ENCODE measurements around the gene ARL3.
"Not testable (repeated sequence)": the region's sequence is repeated elsewhere in the genome, so short reads cannot be mapped to it uniquely, and the experiment has no call there.

Gene ARL3

DNA sequence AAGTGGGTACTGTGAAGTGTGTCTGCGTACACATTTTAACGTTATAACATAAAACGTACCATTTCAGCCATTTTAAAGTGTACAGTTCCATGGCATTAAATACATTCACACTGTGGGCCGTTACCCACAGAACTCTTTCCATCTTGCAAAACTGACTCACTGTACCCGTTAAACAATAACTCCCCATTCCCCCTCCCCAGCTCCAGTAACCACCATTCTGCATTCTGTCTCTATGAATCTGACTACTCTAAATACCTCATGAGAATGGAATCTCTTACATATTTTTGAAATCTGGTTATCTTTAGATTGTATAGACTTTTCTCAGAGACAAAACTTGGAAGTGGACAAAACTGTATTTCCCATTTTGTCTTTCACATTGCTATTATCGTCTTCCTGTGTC, 9.3 kb downstream of the ARL3 start:
- DNase-seq (ENCODE audit: low read depth): no peak
- TF ChIP-seq, protein P1, sequence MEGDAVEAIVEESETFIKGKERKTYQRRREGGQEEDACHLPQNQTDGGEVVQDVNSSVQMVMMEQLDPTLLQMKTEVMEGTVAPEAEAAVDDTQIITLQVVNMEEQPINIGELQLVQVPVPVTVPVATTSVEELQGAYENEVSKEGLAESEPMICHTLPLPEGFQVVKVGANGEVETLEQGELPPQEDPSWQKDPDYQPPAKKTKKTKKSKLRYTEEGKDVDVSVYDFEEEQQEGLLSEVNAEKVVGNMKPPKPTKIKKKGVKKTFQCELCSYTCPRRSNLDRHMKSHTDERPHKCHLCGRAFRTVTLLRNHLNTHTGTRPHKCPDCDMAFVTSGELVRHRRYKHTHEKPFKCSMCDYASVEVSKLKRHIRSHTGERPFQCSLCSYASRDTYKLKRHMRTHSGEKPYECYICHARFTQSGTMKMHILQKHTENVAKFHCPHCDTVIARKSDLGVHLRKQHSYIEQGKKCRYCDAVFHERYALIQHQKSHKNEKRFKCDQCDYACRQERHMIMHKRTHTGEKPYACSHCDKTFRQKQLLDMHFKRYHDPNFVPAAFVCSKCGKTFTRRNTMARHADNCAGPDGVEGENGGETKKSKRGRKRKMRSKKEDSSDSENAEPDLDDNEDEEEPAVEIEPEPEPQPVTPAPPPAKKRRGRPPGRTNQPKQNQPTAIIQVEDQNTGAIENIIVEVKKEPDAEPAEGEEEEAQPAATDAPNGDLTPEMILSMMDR (IDR thresholded peaks at IDR 0.05; ENCODE audit: low read length, missing control alignments): no peak
- H3K4me3 ChIP-seq (replicated peaks; ENCODE audit: low read depth, low read length): no peak overlapping the region

DNA sequence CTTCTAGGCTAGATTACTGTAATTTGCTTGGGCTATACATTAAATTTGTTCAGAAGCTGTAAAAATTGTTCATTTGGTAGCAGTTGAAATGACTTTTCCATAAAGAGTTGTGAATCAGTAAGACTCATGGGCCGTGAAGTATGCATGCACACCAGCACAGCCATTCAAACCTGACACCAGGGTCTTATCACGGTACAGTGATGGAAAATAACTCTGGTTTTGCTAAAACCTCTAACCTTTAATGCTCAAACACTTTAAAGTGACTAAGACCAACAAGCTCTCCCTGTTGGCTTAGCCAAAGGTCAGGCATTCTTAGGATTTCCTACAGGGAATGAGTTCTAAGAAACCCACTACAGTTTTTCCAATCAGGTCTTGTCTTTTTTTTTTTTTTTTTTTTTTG, 11.5 kb downstream of the ARL3 start:
- no peak overlapping the region for H3K4me3 ChIP-seq (replicated peaks; ENCODE audit: low read depth, low read length)
- DNase-seq (ENCODE audit: low read depth): no peak
- TF ChIP-seq, protein P1 (IDR thresholded peaks at IDR 0.05; ENCODE audit: low read length, missing control alignments): no peak

DNA sequence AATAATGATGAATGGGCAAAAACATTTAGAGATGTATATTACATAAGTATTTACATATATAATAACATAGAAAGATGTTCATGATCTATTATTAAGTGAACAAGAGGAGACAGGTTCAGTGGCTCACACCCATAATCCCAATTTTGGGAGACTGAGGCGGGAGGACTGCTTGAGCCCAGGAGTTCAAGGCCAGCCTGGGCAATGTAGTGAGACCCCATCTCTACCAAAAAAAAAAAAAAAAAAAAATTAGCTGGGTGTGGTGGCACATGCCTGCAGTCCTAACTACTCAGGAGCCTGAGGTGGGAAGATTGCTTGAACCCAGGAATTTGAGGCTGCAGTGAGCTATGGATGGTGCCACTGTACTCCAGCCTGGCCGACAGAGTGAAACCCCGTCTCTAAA, 12.4 kb downstream of the ARL3 start:
- H3K4me3 ChIP-seq (replicated peaks; ENCODE audit: low read depth, low read length): no peak overlapping the region
- DNase-seq (ENCODE audit: low read depth): no peak
- TF ChIP-seq, protein P1 (IDR thresholded peaks at IDR 0.05; ENCODE audit: low read length, missing control alignments): no peak

DNA sequence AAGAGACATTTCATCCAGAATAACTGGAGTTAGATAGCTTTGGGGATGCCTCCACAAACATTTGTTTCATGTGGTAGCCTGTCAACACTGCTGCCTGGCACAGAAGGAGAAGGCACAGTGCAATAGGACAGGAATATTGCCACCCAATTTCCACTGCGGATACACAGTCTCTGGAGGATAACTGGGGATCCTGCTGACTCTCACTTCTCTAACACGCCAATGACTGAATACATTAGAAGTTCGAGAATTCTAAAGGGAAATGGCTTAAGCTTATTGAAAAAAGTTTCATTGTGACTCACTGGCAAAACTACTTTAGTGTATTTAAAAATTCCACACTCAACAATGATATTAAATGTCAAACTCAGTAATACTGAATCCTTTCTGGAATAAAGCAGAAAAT, 12.9 kb downstream of the ARL3 start:
- DNase-seq (ENCODE audit: low read depth): no peak

DNA sequence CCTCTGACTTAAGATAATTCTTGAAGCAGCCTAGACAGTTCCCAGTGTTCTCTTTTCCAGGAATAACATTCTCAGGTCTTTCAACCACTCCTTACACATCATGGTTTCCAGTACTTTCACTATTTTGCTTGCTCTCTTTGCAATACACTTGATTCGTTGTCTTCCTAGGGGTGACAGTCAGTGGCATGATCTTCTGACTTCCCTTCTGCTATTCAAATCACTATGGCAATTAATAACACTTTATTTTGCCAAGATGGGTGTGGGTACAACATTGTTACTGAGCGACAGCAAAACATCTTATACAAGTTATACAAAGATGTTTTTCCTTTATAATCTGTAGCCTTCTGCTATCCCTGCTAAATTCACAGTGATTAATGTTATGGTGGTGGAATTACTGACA, 15.3 kb downstream of the ARL3 start:
- H3K4me3 ChIP-seq (replicated peaks; ENCODE audit: low read depth, low read length): no peak overlapping the region
- TF ChIP-seq, protein P1 (IDR thresholded peaks at IDR 0.05; ENCODE audit: low read length, missing control alignments): no peak
- no peak for DNase-seq (ENCODE audit: low read depth)

More for the DNA sequence above, 12.9 kb downstream of the ARL3 start:
- TF ChIP-seq, protein P1 (IDR thresholded peaks at IDR 0.05; ENCODE audit: low read length, missing control alignments): no peak
- no peak overlapping the region for H3K4me3 ChIP-seq (replicated peaks; ENCODE audit: low read depth, low read length)

DNA sequence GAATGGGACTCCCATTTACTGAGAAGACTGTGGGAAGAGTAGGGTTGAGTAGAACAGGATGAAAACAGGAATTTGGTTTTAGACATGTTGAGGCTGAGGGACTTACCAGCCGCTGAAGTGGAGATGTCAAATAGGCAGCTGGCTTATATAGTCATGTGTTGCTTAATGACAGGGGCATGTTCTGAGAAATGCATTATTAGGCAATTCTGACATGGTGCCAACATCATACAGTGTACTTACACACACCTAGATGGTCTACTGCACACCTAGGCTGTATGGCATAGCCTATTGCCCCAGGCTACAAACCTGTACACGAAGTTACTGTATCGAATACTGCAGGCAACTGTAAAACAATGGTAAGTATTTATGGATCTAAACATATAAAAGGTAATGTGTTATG, 17.5 kb downstream of the ARL3 start:
- TF ChIP-seq, protein P1 (IDR thresholded peaks at IDR 0.05; ENCODE audit: low read length, missing control alignments): no peak
- no peak overlapping the region for H3K4me3 ChIP-seq (replicated peaks; ENCODE audit: low read depth, low read length)
- DNase-seq (ENCODE audit: low read depth): no peak

DNA sequence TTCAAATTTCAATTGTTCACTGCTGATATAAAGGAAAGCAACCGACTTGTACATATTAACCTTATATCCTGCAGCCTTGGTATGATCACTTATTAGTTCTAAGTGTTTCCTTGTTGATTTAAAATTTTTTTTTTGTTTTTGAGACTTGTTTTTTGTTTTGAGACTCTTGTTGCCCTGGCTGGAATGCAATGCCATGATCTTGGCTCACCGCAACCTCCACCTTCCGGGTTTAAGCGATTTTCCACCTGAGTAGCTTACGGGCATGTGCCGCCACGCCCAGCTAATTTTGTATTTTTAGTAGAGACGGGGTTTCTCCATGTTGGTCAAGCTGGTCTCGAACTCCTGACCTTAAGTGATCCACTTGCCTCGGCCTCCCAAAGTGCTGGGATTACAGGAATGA, 18.8 kb downstream of the ARL3 start:
- H3K4me3 ChIP-seq (replicated peaks; ENCODE audit: low read depth, low read length): not testable (repeated sequence)

More for the DNA sequence above, 18.8 kb downstream of the ARL3 start:
- DNase-seq (ENCODE audit: low read depth): not testable (repeated sequence)

All from fibroblast of pulmonary artery (primary cell).